DMS114 treated with DMSO at 0.1 percent for 48 hours (cell line): Measurements from ENCODE around the gene RASGRF1.
"Not testable (repeated sequence)": the region's sequence is repeated elsewhere in the genome, so short reads cannot be mapped to it uniquely, and the experiment has no call there.

Experiments used
- DNase-seq: peaks from one replicate; lab custom pipeline; 2025; ENCODE audit not compliant: unreplicated experiment; lab: John Stamatoyannopoulos, UW

Gene RASGRF1

DNA sequence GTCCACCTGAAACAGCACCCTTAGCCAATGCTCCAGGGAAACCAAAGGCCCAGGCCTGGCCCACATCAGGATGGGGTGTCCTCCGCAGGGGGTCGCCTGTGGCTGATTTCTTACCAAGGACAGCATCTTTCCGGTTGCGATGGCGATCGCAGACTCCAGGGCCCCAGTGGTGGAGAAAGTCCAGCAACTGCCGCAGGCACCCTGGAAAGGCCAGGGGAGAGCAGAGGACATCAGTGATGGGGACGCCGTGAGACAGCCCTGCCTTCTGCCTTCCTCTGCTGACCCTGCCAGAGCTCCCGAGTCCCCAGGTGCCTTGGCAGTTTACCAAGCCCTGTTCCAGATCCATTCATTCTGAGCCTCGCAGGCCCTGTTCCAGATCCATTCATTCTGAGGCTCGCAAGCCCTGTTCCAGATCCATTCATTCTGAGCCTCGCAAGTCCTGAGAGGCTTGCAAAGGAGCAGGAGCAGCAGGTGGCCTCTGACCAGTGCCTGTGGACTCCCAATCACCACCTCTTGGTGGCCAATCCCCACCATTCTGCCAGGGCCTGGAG is 158.2 kb downstream of the RASGRF1 start:
- no peak for DNase-seq

DNA sequence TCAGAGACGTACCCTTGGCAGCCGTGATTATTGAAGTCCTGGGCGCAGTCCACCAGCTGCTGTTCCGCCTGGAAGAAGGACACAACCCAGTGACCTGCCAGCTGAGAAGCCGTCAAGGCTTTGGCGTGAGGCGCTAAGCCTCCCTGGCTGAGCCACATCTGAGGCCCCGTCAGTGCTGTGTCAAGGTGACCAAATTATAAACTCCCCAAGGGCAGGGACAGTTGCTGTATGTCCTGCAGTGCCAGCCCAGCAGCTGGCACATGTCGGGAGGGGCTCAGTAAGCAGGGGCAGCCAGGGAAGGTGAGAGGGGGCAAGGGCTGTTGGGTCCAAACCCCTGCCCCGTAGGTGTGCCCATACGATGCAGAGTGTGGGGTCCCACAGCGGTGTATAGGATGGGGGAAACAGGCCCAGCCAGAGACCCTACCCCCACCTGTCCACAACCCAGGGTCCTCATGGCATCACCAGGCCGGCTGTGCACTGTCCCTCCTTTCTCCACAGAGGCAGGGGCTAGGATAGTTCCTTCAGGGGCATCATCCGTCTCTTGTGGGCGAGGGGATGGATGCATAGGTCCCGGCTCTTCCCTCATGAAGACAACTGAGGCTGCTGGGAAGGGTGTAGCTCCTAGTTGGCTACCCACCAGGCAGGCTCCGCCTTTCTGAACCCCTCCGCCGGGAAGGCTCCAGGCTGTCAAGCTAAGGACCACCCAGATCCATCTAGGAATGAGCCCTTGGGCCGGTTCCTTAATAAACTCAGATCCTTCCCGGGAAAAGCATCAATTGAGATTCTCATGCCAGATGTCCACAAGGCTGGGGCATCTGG is 158.9 kb downstream of the RASGRF1 start:
- DNase-seq: no peak

- no peak for DNase-seq
Measured at GRCh38 chr15:78930577-78931388, 159.8 kb downstream of the RASGRF1 start.

GRCh38 chr15:78929536-78930264 is 160.9 kb downstream of the RASGRF1 start:
- no peak for DNase-seq

DNA sequence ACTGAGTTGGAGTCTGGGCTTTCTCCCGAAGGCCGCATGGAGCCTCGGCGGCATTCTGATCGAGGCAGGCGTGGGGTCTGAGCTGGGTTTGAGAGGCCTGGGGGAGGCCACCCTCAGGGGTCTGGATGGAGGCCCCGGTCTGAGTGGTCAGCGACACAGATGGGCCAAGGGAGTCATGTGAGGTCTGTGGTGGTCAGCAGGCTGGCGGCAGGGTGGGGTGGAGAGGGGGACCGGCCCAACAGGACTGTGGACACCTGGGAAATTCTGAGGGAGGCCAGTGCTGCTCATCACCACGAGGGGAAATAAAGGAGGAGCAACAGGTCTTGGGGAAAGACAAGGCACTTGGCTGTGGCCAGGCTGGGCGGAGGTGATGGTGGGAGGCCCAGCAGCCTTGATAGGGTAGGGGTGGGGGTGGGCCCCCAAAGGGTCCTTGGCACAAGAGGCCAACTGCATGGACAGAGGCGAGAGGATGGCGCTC is 161.9 kb downstream of the RASGRF1 start:
- no peak for DNase-seq

GRCh38 chr15:78928176-78928575 is 162.4 kb downstream of the RASGRF1 start:
- DNase-seq: not testable (repeated sequence)

DNA sequence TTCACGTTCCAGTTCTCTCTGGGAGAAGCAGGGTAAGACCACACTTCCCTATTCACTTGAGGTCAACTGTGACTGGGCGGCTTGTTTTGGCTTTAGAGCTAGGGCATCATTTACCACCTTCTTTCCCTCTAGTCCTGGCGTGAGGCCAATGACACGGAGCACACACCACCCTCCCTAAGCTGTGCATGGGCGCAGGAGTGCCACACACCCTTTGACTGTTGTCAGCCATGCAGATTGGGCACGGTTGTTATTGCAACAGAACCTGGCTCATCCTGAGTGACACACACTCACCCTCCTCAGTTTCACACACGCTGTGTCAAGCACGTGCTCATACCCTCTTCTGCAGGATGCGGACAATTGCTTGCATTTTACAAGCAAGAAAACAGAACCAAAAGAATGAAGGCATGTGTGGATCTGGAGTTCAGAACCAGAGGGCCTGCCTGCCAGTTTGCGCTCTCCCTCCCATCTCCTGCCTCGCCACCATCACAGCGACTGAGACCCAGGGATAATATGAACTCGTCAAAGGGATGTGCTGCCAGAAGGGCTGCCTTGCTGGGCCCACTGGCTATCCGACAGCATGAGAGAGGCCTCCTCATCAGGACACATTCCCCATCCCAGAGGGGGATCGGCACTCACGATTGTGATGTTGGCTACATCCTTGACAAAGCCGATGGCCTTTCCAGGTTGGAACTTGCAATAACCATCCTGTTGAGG is 163.3 kb downstream of the RASGRF1 start:
- DNase-seq: no peak

DNA sequence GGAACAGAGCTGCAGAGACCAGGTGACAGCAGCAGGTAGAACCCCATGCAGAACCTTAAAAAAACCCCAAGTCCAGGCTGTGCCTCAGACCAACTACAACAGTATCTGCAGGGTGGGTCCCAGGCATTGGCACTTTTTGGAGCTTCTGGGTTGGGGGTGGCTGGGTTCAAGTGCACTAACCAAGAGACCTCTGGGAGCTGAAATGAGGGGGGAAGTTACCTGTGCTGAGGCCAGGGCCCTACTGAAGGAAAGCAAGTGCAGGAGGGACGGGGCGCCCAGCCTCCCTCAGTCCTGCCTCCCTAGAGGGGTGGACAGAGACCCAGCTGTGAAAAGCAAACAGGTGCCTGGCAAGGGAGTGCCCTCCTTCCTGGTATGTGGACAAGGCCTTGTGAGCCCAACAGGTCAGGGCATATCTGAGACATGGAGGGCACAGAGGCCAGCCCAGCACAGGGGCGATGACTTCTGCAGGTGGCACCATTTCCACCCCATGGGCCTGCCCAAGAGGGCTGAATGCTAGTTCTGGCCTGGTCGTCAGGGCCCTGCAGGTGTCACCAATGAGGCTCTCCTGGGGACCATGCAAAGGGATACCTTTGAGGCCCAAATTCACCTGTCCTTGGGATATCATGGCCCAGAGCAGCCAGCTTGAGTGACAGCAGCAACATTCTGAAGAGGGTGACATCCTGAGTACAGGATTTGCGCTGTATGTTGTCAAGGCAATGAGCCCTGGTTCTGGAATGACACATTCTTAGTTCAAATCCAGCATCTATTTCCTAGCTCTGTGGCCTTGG is 164.4 kb downstream of the RASGRF1 start:
- DNase-seq: no peak

- DNase-seq: no peak
Measured at GRCh38 chr15:78925076-78925624, 165.4 kb downstream of the RASGRF1 start.

- DNase-seq: no peak
Measured at GRCh38 chr15:78923480-78924360, 166.9 kb downstream of the RASGRF1 start.

GRCh38 chr15:78923015-78923414 is 167.6 kb downstream of the RASGRF1 start:
- DNase-seq: no peak

DNA sequence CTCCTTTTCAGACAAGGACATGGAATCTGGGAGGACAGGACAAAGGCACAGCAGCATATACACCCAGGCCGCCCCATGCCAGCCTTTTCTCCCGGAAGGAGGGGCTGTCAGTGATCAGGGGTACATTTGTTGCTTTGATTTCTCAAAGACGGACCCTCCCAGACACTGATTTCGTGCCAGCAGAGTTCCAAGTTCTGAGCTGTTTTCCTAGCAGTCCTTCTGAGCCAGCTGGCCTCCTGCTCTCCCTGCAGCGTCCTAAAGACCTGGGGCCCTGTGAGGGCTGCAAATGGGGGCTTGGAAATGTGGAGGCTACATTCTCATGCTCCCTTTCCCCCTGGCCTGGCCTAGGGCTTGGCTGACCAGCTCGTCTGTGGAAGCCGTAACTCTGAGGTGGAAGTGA is 168.1 kb downstream of the RASGRF1 start:
- no peak for DNase-seq

DNA sequence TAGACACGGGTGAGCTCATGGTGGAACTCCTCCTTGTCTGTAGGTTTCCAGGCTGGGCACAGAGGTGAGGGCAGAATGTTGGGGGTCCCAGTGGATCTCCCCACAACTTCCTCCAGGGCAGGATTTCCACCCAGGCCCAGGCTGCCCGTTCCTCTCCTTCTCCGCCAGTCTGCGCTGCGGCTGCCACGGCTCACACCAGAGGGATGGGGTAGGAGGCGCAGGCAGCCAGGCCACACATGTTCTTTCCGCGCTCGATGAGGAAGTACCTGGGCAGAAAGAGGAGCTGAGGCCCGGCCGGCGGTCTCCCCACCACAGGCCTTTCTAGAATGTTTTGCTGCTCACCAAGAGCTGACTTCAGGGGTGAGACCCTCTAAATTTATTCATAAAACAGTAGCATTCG is 168.6 kb downstream of the RASGRF1 start:
- DNase-seq: no peak

- no peak for DNase-seq
Measured at GRCh38 chr15:78921517-78921916, 169.1 kb downstream of the RASGRF1 start.

- DNase-seq: no peak
Measured at GRCh38 chr15:78917888-78918287, 172.7 kb downstream of the RASGRF1 start.

DNA sequence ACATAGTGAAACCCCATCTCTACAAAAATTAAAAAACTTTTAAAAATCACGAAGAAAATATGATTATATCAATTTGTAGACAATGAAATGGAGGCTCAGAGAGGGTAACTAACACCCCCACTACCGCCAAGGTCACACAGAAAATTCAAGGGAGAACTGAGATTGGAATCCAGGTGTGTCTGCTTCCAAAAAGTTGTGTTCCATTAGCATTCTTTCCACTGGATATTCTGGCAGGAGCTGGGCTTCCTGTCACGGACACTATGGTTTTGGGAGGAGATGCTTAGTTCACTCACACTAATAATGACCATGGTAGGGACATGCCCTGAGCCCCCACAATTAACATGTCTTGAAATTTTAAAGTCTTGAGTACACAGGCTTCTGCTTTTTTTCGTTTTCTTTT is 174.5 kb downstream of the RASGRF1 start:
- DNase-seq: no peak

DNA sequence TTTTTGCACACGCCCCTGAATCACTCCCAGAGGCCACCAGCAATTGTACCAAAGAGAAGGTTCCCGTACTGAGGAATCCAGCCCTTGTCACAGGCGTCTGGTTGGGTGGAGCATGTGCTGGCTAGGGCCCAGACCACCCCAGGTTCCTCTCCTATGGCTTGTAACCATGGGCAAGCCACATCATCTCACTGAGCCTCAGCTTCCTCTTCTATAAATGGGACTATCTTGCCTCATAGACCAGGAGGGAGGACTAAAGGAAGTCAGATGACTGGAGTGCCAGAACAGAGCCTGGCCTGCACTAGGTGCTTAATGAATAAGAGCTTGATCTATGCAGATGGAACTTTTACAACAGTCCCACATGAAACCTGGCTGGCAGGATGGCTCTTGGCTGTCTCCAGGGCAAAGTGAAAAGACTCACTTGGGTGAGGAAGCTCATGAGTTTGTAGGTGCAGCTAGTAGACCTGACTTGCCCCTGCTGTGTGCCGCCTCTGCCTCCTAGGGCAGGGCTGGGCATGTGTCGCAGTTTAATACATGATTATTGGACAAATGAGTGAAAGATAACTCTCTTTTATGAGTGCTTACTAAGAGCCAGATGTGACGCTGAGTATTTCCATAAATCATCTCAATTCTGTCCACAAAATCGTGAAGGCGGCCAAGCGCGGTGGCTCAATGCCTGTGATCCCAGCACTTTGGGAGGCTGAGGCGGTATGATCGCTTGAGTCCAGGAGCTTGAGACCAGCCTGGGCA is 175.1 kb downstream of the RASGRF1 start:
- DNase-seq: no peak
